Fibroblast of mammary gland (primary cell): ENCODE measurements around the gene TPM3.
"Not testable (repeated sequence)": the region's sequence is repeated elsewhere in the genome, so short reads cannot be mapped to it uniquely, and the experiment has no call there.

Source experiments
- DNase-seq: peaks from one replicate; pipeline ENCODE4 v3.0.0-alpha.2; 2010; ENCODE audit warnings: low read depth
- H3K4me3 ChIP-seq: 2 replicates; pipeline ENCODE4 v1.5.1; 2011; ENCODE audit warnings: low read depth, mild to moderate bottlenecking, low read length, moderate library complexity; ENCODE audit not compliant: control insufficient read depth
- TF ChIP-seq, protein P1 (sequence below): conservative IDR thresholded peaks from 2 replicates; pipeline ENCODE4 v1.5.1; 2011; ENCODE audit warnings: low read depth, low read length, inconsistent platforms; ENCODE audit not compliant: control insufficient read depth, insufficient read depth

TPM3 gene

DNA sequence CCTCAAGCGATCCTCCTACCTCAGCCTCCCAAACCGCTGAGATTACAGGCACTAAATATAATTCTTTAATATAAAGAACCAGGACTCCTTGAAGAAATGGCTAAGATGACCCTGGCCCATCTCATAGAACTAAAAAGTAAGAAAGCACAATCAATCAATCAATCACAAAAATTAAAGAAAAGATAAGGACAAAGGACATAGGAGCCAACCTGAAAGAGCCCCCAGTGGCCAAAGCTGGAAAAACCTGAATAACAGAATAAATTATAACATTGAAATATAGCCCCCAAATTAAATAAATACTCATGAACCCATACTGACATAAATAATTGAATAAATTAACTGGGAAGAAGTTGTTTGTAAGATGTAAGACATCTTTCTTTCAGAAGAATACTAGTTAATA, 45.9 kb downstream of the TPM3 start:
- TF ChIP-seq, protein P1, sequence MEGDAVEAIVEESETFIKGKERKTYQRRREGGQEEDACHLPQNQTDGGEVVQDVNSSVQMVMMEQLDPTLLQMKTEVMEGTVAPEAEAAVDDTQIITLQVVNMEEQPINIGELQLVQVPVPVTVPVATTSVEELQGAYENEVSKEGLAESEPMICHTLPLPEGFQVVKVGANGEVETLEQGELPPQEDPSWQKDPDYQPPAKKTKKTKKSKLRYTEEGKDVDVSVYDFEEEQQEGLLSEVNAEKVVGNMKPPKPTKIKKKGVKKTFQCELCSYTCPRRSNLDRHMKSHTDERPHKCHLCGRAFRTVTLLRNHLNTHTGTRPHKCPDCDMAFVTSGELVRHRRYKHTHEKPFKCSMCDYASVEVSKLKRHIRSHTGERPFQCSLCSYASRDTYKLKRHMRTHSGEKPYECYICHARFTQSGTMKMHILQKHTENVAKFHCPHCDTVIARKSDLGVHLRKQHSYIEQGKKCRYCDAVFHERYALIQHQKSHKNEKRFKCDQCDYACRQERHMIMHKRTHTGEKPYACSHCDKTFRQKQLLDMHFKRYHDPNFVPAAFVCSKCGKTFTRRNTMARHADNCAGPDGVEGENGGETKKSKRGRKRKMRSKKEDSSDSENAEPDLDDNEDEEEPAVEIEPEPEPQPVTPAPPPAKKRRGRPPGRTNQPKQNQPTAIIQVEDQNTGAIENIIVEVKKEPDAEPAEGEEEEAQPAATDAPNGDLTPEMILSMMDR = peak; percentile 52
- no peak for DNase-seq
- H3K4me3 ChIP-seq = no peak overlapping the region

DNA sequence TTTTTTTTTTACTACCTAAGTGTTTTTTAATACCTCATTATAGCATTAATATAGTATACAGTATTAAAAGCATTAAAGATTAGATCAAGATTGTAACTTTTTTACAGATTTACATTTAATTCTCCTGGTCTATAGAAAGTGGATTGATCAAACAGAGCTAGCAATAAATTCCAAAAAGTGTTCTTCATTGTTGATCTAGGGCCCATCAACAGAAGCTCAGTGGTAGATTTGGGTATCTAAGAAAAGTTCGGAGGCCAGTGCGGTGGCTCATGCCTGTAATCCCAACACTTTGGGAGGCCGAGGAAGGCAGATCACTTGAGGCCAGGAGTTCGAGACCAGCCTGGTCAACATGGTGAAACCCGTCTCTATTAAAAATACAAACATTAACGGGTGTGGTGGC, 49.5 kb downstream of the TPM3 start:
- DNase-seq = no peak
- H3K4me3 ChIP-seq = no peak overlapping the region
- TF ChIP-seq, protein P1 = no peak

DNA sequence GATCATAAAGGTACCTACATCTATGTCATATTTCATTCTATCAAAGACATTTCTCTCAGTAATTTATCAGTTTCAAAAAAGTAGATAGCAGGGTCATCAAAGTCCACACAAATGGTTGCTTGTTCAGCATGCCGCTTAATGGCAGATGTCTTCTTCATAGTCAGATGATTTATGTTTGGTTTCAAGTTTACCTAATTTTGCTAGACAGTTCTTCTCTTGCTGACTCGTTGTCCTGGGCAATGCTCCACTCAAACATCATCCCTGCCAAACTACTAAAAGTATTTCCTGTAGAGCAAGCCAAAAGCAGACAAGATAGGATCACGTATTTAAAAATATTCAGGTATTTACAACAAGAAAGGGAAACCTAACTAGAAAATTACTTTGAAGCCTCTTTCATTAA, 50.7 kb downstream of the TPM3 start:
- H3K4me3 ChIP-seq = no peak overlapping the region
- TF ChIP-seq, protein P1 = no peak
- peak; percentile 39 for DNase-seq

- DNase-seq = no peak
- TF ChIP-seq, protein P1 = no peak
- no peak overlapping the region for H3K4me3 ChIP-seq
These were observed 54.0 kb downstream of the TPM3 start for GRCh38 chr1:154137888-154138287.

GRCh38 chr1:154133256-154133655, 58.6 kb downstream of the TPM3 start:
- no peak overlapping the region for H3K4me3 ChIP-seq
- TF ChIP-seq, protein P1 = no peak
- DNase-seq = no peak

DNA sequence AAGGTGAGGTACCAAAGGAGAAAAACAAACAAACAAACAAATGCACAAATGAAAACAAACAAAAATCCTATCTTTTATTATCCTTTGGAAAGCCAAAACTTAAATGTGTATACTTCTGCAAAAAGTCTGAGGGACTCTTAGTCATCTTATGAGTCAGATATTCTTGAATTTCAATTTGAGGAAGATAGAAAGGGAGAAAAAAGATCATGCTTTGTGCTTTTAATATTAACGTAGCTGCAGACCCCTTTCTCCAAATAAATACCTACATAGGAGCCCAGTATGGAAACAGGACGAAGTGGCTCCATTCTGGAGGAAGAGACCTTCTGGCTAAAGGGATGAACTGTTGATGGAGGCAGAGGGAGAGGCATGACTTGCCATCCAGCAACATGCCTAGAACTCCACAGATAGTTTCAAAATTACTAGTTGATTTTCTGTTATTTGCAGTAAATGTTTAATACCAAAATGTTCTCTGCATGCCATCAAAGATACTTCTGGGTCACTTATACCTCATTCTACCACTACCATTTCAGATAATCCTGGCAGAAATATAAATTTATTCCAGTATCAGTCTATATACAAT, 62.4 kb downstream of the TPM3 start:
- TF ChIP-seq, protein P1 = no peak
- peak; percentile 22 for DNase-seq
- no peak overlapping the region for H3K4me3 ChIP-seq

DNA sequence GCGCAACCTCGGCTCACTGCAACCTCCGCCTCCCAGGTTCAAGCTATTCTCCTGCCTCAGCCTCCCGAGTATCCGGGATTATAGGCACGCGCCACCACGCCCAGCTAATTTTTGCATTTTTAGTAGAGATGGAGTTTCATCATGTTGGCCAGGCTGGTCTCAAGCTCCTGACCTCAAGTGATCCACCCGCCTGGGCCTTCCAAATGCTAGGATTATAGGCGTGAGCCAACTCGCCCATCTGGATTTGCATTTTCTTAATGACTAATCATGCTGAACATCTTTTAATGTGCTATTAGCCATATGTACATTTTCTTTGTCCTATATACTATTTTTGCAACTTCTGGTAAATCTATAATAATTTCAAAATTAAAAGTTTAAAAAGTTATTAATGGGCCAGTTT, 68.7 kb downstream of the TPM3 start:
- H3K4me3 ChIP-seq = not testable (repeated sequence)
- DNase-seq = peak; percentile 5
